Prostate gland (tissue), 2 donors: Measurements from ENCODE around the gene CPED1.
"Not testable (repeated sequence)": the region's sequence is repeated elsewhere in the genome, so short reads cannot be mapped to it uniquely, and the experiment has no call there.

Experiments used
- CTCF ChIP-seq, 4 experiments: fragments of 200-600 bp in 2 of 4; fragments of 450-650 bp in 2 of 4; sonication (generic) in 2 of 4; IDR thresholded peaks; 1 replicate in 3 of 4; 2 replicates in 1 of 4; pipeline ENCODE4 v1.5.1; 2016 to 2019; ENCODE audit warnings: antibody characterized with exemption in 4 of 4, mild to moderate bottlenecking in 2 of 4, moderate library complexity in 2 of 4
- POLR2A ChIP-seq: fragments of 450-650 bp; IDR thresholded peaks from one replicate; pipeline ENCODE4 v1.6.1; 2016; ENCODE audit warnings: antibody characterized with exemption, mild to moderate bottlenecking

- TF ChIP-seq CTCF (IDR thresholded peaks at IDR 0.05); POLR2A: not testable (repeated sequence)
These were observed 71.5 kb downstream of the CPED1 start for GRCh38 chr7:121059979-121060509.
